A549 (cell line): ENCODE results near the gene ZMIZ2.
A peak's percentile ranks its signal among the peaks of the same experiment; 100 is the strongest.

ENCODE experiments used
- CEBPB ChIP-seq, 2 experiments: fragments of >200 bp in 1 of 2; sonication (Bioruptor Twin) in 1 of 2; formaldehyde crosslinking in 1 of 2; IDR thresholded peaks; 2 replicates each; pipeline ENCODE4 v1.6.1; 2012 to 2016
- CHD2 ChIP-seq: fragments of 150-350 bp; IDR thresholded peaks from 2 replicates; pipeline ENCODE4 v1.6.1; 2014; ENCODE audit warnings: low read length; ENCODE audit not compliant: partially characterized antibody
- CTCF ChIP-seq: fragments of >200 bp; sonication (Bioruptor Twin); formaldehyde crosslinking; IDR thresholded peaks from 3 replicates; pipeline ENCODE4 v1.5.1; 2016
- EP300 ChIP-seq, 2 experiments: fragments of >200 bp; sonication (Bioruptor Twin); formaldehyde crosslinking; IDR thresholded peaks; 2 replicates in 1 of 2; 3 replicates in 1 of 2; pipeline ENCODE4 v1.6.1; 2016 to 2017
- HMGXB4 ChIP-seq: fragments of 250-450 bp; sonication (Bioruptor Pico); IDR thresholded peaks from 2 replicates; pipeline ENCODE4 v1.5.0; 2021; ENCODE audit warnings: mild to moderate bottlenecking, moderate library complexity, borderline replicate concordance
- JUNB ChIP-seq: fragments of >200 bp; sonication (Bioruptor Twin); formaldehyde crosslinking; IDR thresholded peaks from 2 replicates; pipeline ENCODE4 v1.6.1; 2016
- MAFK ChIP-seq: fragments of 450-650 bp; IDR thresholded peaks from 2 replicates; pipeline ENCODE4 v1.6.1; 2014; ENCODE audit not compliant: partially characterized antibody
- MAZ ChIP-seq: fragments of 150-350 bp; IDR thresholded peaks from 2 replicates; pipeline ENCODE4 v1.6.1; 2014; ENCODE audit warnings: antibody characterized with exemption, low read depth, low read length, borderline replicate concordance
- PBX3 ChIP-seq: IDR thresholded peaks from 2 replicates; pipeline ENCODE4 v1.6.1; 2012
- POLR2A ChIP-seq: IDR thresholded peaks from 2 replicates; pipeline ENCODE4 v1.6.1; 2012; ENCODE audit warnings: mild to moderate bottlenecking, low read length
- RAD21 ChIP-seq, 2 experiments: fragments of >200 bp in 1 of 2; sonication (Bioruptor Twin) in 1 of 2; formaldehyde crosslinking in 1 of 2; IDR thresholded peaks in 1 of 2; conservative IDR thresholded peaks in 1 of 2; 2 replicates in 1 of 2; 3 replicates in 1 of 2; pipeline ENCODE4 v1.6.1; 2012 to 2018; ENCODE audit warnings: inconsistent platforms in 1 of 2
- RNF2 ChIP-seq: fragments of 200-600 bp; sonication (generic); IDR thresholded peaks from 2 replicates; pipeline ENCODE4 v1.6.1; 2016; ENCODE audit warnings: low read depth, mild to moderate bottlenecking, antibody characterized with exemption, moderate library complexity, borderline replicate concordance
- TF ChIP-seq, protein P1 (sequence below): IDR thresholded peaks from 2 replicates; pipeline ENCODE4 v1.6.1; 2012

DNA sequence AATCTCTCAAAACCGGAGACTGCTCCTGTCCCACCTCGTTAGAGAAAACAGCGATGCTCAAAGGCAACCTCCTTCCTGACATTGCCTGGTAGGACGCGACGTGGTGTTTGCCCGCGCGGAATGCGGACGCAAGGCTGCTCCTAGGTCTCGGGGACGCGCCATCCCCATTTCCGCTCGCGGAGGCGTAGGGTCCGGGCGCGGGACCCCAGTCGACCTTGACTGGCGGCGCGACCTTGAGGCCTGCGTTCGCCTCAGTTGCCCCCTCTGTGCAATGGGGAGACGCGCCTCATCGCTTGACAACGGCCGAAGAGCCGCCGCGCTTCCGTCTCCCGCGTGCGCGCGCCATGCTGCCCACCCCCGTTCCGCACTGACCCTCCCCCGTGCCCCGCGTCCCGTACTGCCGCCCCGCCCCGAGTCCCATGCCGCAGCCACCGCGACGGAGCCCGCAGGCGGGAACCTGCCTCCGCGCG, 47.4 kb downstream of the ZMIZ2 start:
- no peak for TF ChIP-seq EP300 (IDR thresholded peaks at IDR 0.05)
- TF ChIP-seq CEBPB (IDR thresholded peaks at IDR 0.05): no peak
- TF ChIP-seq CTCF: no peak
- TF ChIP-seq HMGXB4 (CRISPR knock-in tag): no peak
- TF ChIP-seq JUNB: no peak
- TF ChIP-seq MAFK: no peak
- no peak for TF ChIP-seq CHD2
- TF ChIP-seq, protein P1, sequence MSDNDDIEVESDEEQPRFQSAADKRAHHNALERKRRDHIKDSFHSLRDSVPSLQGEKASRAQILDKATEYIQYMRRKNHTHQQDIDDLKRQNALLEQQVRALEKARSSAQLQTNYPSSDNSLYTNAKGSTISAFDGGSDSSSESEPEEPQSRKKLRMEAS: peak; percentile 90
- TF ChIP-seq POLR2A: peak; percentile 67
- no peak for TF ChIP-seq RNF2
- no peak for TF ChIP-seq PBX3
- no peak for TF ChIP-seq MAZ
- no peak for TF ChIP-seq RAD21 (conservative IDR thresholded peaks at IDR 0.05 in 1 of 2, IDR thresholded peaks at IDR 0.05 in 1 of 2)
